Endothelial cell of umbilical vein (primary cell): ENCODE data around the gene BIK.

Experiments
- EZH2 ChIP-seq: IDR thresholded peaks from 2 replicates; pipeline ENCODE4 v1.6.1; 2012; ENCODE audit warnings: borderline replicate concordance, low read depth, mild to moderate bottlenecking, moderate library complexity, low read length, inconsistent platforms; ENCODE audit not compliant: severe bottlenecking
- FOS ChIP-seq: IDR thresholded peaks from 2 replicates; pipeline ENCODE4 v1.6.1; 2011; ENCODE audit warnings: mild to moderate bottlenecking, low read length, moderate library complexity, borderline replicate concordance; ENCODE audit not compliant: insufficient read depth
- GATA2 ChIP-seq: IDR thresholded peaks from 2 replicates; pipeline ENCODE4 v1.7.0; 2011; ENCODE audit warnings: low read depth, mild to moderate bottlenecking, moderate library complexity, mixed read lengths, low read length; ENCODE audit not compliant: insufficient read length, insufficient read depth
- JUN ChIP-seq: IDR thresholded peaks from 2 replicates; pipeline ENCODE4 v1.6.1; 2011; ENCODE audit warnings: borderline replicate concordance, low read depth; ENCODE audit not compliant: insufficient read length, insufficient read depth
- MYC ChIP-seq: IDR thresholded peaks from one replicate; pipeline ENCODE4 v1.6.1; 2011; ENCODE audit warnings: mild to moderate bottlenecking, low read depth, low read length
- POLR2A ChIP-seq: IDR thresholded peaks from 2 replicates; pipeline ENCODE4 v1.6.1; 2012; ENCODE audit warnings: low read depth, mild to moderate bottlenecking, control low read depth, low read length
- POLR2AphosphoS5 ChIP-seq: IDR thresholded peaks from 2 replicates; pipeline ENCODE4 v1.6.1; 2012; ENCODE audit warnings: low read depth, mild to moderate bottlenecking, control low read depth, low read length, moderate library complexity; ENCODE audit not compliant: insufficient read depth
- TF ChIP-seq, protein P1 (sequence below): IDR thresholded peaks from 2 replicates; pipeline ENCODE4 v1.6.1; 2011; ENCODE audit not compliant: insufficient read depth, insufficient read length
- TF ChIP-seq, protein P2 (sequence below), 2 donors: IDR thresholded peaks; 1 replicate in 1 of 2; 2 replicates in 1 of 2; pipeline ENCODE4 v1.5.1; 2011; ENCODE audit warnings: low read length in 2 of 2, mild to moderate bottlenecking in 2 of 2, moderate library complexity in 2 of 2, control low read depth in 1 of 2, inconsistent platforms in 1 of 2, low read depth in 1 of 2; ENCODE audit not compliant: insufficient read depth in 1 of 2; ENCODE audit errors: extremely low read depth in 1 of 2

DNA sequence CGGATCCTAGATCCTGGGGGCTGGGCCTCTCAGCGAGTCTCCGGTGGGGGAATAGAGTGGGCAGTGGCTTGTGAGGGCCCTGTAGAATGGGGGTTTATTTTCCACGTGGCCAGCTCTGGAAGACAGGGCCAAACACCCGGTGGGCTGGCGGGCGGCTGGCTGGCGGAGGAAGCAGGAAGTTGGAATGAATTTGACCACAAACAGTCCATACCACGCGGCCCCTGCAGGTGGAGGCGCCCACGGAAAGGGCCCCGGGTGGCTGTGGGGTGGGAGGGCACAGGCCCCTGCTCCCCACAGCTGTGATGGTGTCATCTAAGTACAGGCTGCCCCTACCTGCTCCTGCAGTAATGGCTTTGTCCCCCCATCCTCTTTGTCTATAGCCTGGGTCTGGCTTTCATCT is 17.6 kb downstream of the BIK start:
- TF ChIP-seq, protein P1, sequence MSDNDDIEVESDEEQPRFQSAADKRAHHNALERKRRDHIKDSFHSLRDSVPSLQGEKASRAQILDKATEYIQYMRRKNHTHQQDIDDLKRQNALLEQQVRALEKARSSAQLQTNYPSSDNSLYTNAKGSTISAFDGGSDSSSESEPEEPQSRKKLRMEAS: no peak
- no peak for TF ChIP-seq POLR2A
- TF ChIP-seq, protein P2, sequence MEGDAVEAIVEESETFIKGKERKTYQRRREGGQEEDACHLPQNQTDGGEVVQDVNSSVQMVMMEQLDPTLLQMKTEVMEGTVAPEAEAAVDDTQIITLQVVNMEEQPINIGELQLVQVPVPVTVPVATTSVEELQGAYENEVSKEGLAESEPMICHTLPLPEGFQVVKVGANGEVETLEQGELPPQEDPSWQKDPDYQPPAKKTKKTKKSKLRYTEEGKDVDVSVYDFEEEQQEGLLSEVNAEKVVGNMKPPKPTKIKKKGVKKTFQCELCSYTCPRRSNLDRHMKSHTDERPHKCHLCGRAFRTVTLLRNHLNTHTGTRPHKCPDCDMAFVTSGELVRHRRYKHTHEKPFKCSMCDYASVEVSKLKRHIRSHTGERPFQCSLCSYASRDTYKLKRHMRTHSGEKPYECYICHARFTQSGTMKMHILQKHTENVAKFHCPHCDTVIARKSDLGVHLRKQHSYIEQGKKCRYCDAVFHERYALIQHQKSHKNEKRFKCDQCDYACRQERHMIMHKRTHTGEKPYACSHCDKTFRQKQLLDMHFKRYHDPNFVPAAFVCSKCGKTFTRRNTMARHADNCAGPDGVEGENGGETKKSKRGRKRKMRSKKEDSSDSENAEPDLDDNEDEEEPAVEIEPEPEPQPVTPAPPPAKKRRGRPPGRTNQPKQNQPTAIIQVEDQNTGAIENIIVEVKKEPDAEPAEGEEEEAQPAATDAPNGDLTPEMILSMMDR (IDR thresholded peaks at IDR 0.05; ENCODE audit: extremely low read depth in 1 of 2, insufficient read depth in 1 of 2, low read depth in 1 of 2, low read length in 2 of 2): no peak
- no peak for TF ChIP-seq MYC
- no peak for TF ChIP-seq POLR2AphosphoS5
- no peak for TF ChIP-seq EZH2
- TF ChIP-seq GATA2: no peak
- TF ChIP-seq FOS: no peak
- no peak for TF ChIP-seq JUN
